HepG2 (cell line): Measurements from ENCODE around the gene ATF3. TPM values are rescaled to one million over a fixed set of nuclear protein-coding genes. Genes with fewer than 3 reads are reported as not detected.

Experiments used
- ATAC-seq: fragments of 200-7000 bp; cut with Tn5 transposase; 3 replicates; pipeline ENCODE4 v1.9.1; 2020; ENCODE audit warnings: mild to moderate bottlenecking, moderate library complexity
- BruUV-seq: library from RNA; stranded (reverse); fragments of 400-500 nt; replicated peaks from 2 replicates; lab custom pipeline; 2021; lab: Mats Ljungman, UMichigan
- CTCF ChIA-PET: fragments of 300-600 bp; formaldehyde crosslinking; extraction: SDS; loops from one replicate; lab custom pipeline; 2021; ENCODE audit warnings: low total read pairs, inconsistent platforms, low intra/inter-chr PET ratio; lab: Yijun Ruan, JAX
- POLR2A ChIA-PET: fragments of 350-600 bp; sonication (Branson Sonifier 250); formaldehyde crosslinking; loops from one replicate; lab custom pipeline; 2020; ENCODE audit warnings: antibody characterized with exemption, inconsistent platforms; lab: Yijun Ruan, JAX
- DNase-seq: peaks from one replicate; pipeline ENCODE4 v3.0.0-alpha.2; 2015; ENCODE audit warnings: low spot score
- FAIRE-seq: peaks from 3 replicates; lab custom pipeline; 2011; peaks lifted over from hg19 to GRCh38; lab: Jason Lieb, UNC
- H2AFZ ChIP-seq: one replicate; pipeline ENCODE4 v1.6.1; 2011; ENCODE audit warnings: low read length, inconsistent platforms
- H3K27ac ChIP-seq: fragments of 300-600 bp; 3 replicates; pipeline ENCODE4 v1.8.0; 2011; ENCODE audit warnings: mixed run types, mild to moderate bottlenecking, mixed read lengths, low read length, inconsistent platforms; ENCODE audit not compliant: insufficient read depth; ENCODE audit errors: extremely low read length
- H3K27me3 ChIP-seq, 2 experiments: fragments of 200-600 bp in 1 of 2; 2 replicates in 1 of 2; 3 replicates in 1 of 2; pipeline versions ENCODE4 v1.6.0 to v1.8.0; 2011; ENCODE audit warnings: low read length in 2 of 2, mild to moderate bottlenecking in 2 of 2, moderate library complexity in 2 of 2, inconsistent platforms in 1 of 2; ENCODE audit not compliant: insufficient read depth in 2 of 2, control insufficient read depth in 1 of 2
- H3K36me3 ChIP-seq, 2 experiments: fragments of 200-600 bp in 1 of 2; replicated peaks in 1 of 2; 2 replicates in 1 of 2; 3 replicates in 1 of 2; pipeline versions ENCODE4 v1.5.1 to v1.8.0; 2011; ENCODE audit warnings: low read length in 2 of 2, inconsistent platforms in 1 of 2; ENCODE audit not compliant: insufficient read depth in 2 of 2, control insufficient read depth in 1 of 2
- H3K4me1 ChIP-seq: 2 replicates; pipeline ENCODE4 v1.5.1; 2012; ENCODE audit warnings: low read length, inconsistent platforms; ENCODE audit not compliant: insufficient read depth
- H3K4me2 ChIP-seq: 2 replicates; pipeline ENCODE4 v1.6.0; 2011; ENCODE audit warnings: low read depth, low read length, inconsistent platforms
- H3K4me3 ChIP-seq, 3 experiments: fragments of 200-600 bp in 1 of 3; sonication (generic), shearing (Covaris generic) in 1 of 3; replicated peaks in 1 of 3; 2 replicates each; pipeline ENCODE4 v1.5.1; 2011 to 2016; ENCODE audit warnings: low read length in 3 of 3, inconsistent platforms in 2 of 3, low read depth in 2 of 3, mild to moderate bottlenecking in 2 of 3, control low read depth in 1 of 3, mixed read lengths in 1 of 3; ENCODE audit not compliant: insufficient read depth in 1 of 3
- H3K79me2 ChIP-seq: one replicate; pipeline ENCODE4 v1.6.1; 2011; ENCODE audit warnings: low read length, inconsistent platforms; ENCODE audit not compliant: insufficient read depth
- H3K9ac ChIP-seq: 2 replicates; pipeline ENCODE4 v1.6.0; 2011; ENCODE audit warnings: mild to moderate bottlenecking, low read depth, low read length, inconsistent platforms; ENCODE audit not compliant: insufficient read depth
- H3K9me3 ChIP-seq: 2 replicates; pipeline ENCODE4 v1.5.1; 2012; ENCODE audit warnings: mild to moderate bottlenecking, low read length
- H4K20me1 ChIP-seq: 2 replicates; pipeline ENCODE4 v1.6.0; 2011; ENCODE audit warnings: inconsistent platforms, mild to moderate bottlenecking, low read length, moderate library complexity; ENCODE audit not compliant: insufficient read depth
- CC2D1A ChIP-seq: sonication (generic); formaldehyde crosslinking; IDR thresholded peaks from 2 replicates; pipeline ENCODE4 v1.8.1; 2023; ENCODE audit warnings: mild to moderate bottlenecking, missing genetic modification reagents
- FOXP4 ChIP-seq: sonication (generic); formaldehyde crosslinking; IDR thresholded peaks from 2 replicates; pipeline ENCODE4 v1.4.0; 2020; ENCODE audit warnings: missing genetic modification reagents
- HMGXB3 ChIP-seq: sonication (generic); formaldehyde crosslinking; IDR thresholded peaks from 2 replicates; pipeline ENCODE4 v1.4.0; 2020; ENCODE audit warnings: missing genetic modification reagents, borderline replicate concordance
- KLF16 ChIP-seq, 2 experiments: sonication (generic) in 1 of 2; formaldehyde crosslinking in 1 of 2; IDR thresholded peaks; 2 replicates each; pipeline versions ENCODE4 v1.6.1 to v1.8.0; 2016 to 2023; ENCODE audit warnings: missing genetic modification reagents in 2 of 2, missing compliant biosample characterization in 1 of 2
- LCORL ChIP-seq, 2 experiments: fragments of 450-650 bp in 1 of 2; sonication (generic) in 1 of 2; formaldehyde crosslinking in 1 of 2; IDR thresholded peaks; 2 replicates each; pipeline versions ENCODE4 v1.5.0 to v1.6.1; 2017 to 2020; ENCODE audit warnings: antibody characterized with exemption in 1 of 2, missing genetic modification reagents in 1 of 2
- MATR3 ChIP-seq: sonication (generic); formaldehyde crosslinking; IDR thresholded peaks from 2 replicates; pipeline ENCODE4 v1.4.0; 2020; ENCODE audit warnings: missing genetic modification reagents
- MEIS1 ChIP-seq: sonication (generic); formaldehyde crosslinking; IDR thresholded peaks from 2 replicates; pipeline ENCODE4 v1.9.0; 2021; ENCODE audit warnings: mild to moderate bottlenecking, missing genetic modification reagents, moderate library complexity, borderline replicate concordance
- SAFB2 ChIP-seq: sonication (generic); formaldehyde crosslinking; IDR thresholded peaks from 2 replicates; pipeline ENCODE4 v1.5.1; 2020; ENCODE audit warnings: missing genetic modification reagents, low read depth, mild to moderate bottlenecking, borderline replicate concordance
- THRA ChIP-seq: sonication (generic); formaldehyde crosslinking; IDR thresholded peaks from 2 replicates; pipeline ENCODE4 v1.4.0; 2020; ENCODE audit warnings: missing genetic modification reagents, borderline replicate concordance
- ZNF343 ChIP-seq: sonication (generic); formaldehyde crosslinking; IDR thresholded peaks from 2 replicates; pipeline ENCODE4 v1.4.0; 2020; ENCODE audit warnings: mild to moderate bottlenecking, missing genetic modification reagents
- WGBS: methylation state at CpG from one replicate; pipeline ENCODE4 v1.1.6; 2017; ENCODE audit warnings: low lambda C conversion rate; 5-methylcytosine and 5-hydroxymethylcytosine counted together
- in situ Hi-C: cut with HindIII; loops from 2 replicates; pipeline ENCODE4 v1.10.0; 2017; ENCODE audit warnings: low pct_unique_long_range_greater_than_20kb; ENCODE audit not compliant: extremely low pct_ligation_motif_present
- intact Hi-C: fragments of 100-400 bp; cut with micrococcal nuclease; formaldehyde crosslinking; loops from one replicate; pipeline ENCODE4 v1.10.0; 2022; ENCODE audit not compliant: unreplicated experiment
- polyA plus RNA-seq, 8 experiments: library from polyadenylated mRNA; depleted of rRNA in 3 of 8; stranded (reverse) in 7 of 8; unstranded in 1 of 8; fragments of >200 nt; fragmentation: Illumina TruSeq in 4 of 8; extraction: Trizol in 4 of 8; gene quantifications; 2 replicates each; pipeline versions ENCODE4 v1.2.1 to v1.2.3, GENCODE V29; 2011 to 2016; ENCODE audit warnings: low read depth in 4 of 8, missing spikeins in 1 of 8, mixed read lengths in 1 of 8; ENCODE audit not compliant: insufficient read depth in 1 of 8
- total RNA-seq, 5 experiments: library from RNA; depleted of rRNA; stranded (reverse); fragments of >200 nt; fragmentation: Illumina TruSeq; extraction: Trizol; gene quantifications; 2 replicates each; pipeline ENCODE4 v1.2.3, GENCODE V29; 2016; ENCODE audit warnings: low read depth in 1 of 5

The ATF3 gene
- total and polyA plus RNA-seq, 2 of the 13 experiments (the other 11 are each of a cell fraction or from before 2014, with no cell fraction given) = 5.0 to 13.0 TPM

- TF ChIP-seq HMGXB3 (CRISPR knock-in tag) (no peak), MEIS1 (CRISPR knock-in tag) (no peak), ZNF343 (CRISPR knock-in tag) (no peak), MATR3 (CRISPR knock-in tag) (no peak)
Measured at GRCh38 chr1:212615201-212615470, 6.6 kb downstream of the ATF3 start (continued).

- H3K9ac ChIP-seq = no peak overlapping the region
- H4K20me1 ChIP-seq = peaks cover 3% of the 10 kb centered on the region; the same call in 1 of the 2 replicates
- H3K36me3 ChIP-seq = peaks cover 20 to 59% of the 10 kb centered on the region in 2 experiments; a peak in 4 of 5 replicates
- H3K27ac ChIP-seq = no peak overlapping the region
- H3K4me3 ChIP-seq = no peak overlapping the region
- H3K79me2 ChIP-seq = no peaks in the 10 kb centered on the region
- ATAC-seq (no peak), DNase-seq (no peak), FAIRE-seq (no peak)
- no TSS peak for BruUV-seq
- ChIA-PET POLR2A (interaction anchor here (1.5 kb wide), 1 partner anchor 10 kb away, joined by 9 read pairs; the partner anchor contains the start of gene ATF3), CTCF (no interaction called here)
- H2AFZ ChIP-seq = no peak overlapping the region
- H3K4me1 ChIP-seq = no peaks in the 10 kb centered on the region
- no peak overlapping the region for H3K4me2 ChIP-seq
- 92% methylated on average over 6 of the region's 8 CpGs for WGBS
- H3K27me3 ChIP-seq = no peaks in the 10 kb centered on the region
- intact Hi-C loops (no loop called here), in situ Hi-C loops (no loop called here)
- no peaks in the 10 kb centered on the region for H3K9me3 ChIP-seq
- no peak for TF ChIP-seq LCORL (IDR thresholded peaks at IDR 0.05)
- TF ChIP-seq LCORL (CRISPR knock-in tag; IDR thresholded peaks at IDR 0.05) = no peak
- no peak for TF ChIP-seq SAFB2 (CRISPR knock-in tag)
- TF ChIP-seq FOXP4 (CRISPR knock-in tag) = no peak
- no peak for TF ChIP-seq THRA (CRISPR knock-in tag)
- TF ChIP-seq CC2D1A (CRISPR knock-in tag) = no peak
- no peak for TF ChIP-seq KLF16 (CRISPR knock-in tag; IDR thresholded peaks at IDR 0.05)
Measured at GRCh38 chr1:212618466-212619210, 10.1 kb downstream of the ATF3 start.
